ENCODE data around the gene STAT5A.

DNA sequence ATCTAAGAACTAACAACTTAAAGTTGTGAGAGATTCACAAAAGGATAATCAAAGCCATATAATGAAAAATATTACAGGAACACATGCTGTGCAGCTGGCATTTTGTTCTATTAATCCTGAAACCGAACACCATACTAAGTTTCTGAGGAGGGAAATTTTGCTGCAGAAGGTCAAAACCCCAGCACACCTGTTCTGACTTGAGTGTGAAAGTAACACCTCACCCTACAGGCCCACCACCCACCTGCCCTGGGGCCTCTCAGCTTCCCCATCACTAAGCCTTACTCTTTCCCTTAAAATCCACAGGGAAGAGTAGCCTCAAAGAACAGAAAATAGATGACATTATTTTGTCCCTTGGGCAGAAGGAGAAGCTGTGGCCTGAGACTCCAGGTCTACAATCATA, 44.8 kb downstream of the STAT5A start:
- TF ChIP-seq, protein P1, sequence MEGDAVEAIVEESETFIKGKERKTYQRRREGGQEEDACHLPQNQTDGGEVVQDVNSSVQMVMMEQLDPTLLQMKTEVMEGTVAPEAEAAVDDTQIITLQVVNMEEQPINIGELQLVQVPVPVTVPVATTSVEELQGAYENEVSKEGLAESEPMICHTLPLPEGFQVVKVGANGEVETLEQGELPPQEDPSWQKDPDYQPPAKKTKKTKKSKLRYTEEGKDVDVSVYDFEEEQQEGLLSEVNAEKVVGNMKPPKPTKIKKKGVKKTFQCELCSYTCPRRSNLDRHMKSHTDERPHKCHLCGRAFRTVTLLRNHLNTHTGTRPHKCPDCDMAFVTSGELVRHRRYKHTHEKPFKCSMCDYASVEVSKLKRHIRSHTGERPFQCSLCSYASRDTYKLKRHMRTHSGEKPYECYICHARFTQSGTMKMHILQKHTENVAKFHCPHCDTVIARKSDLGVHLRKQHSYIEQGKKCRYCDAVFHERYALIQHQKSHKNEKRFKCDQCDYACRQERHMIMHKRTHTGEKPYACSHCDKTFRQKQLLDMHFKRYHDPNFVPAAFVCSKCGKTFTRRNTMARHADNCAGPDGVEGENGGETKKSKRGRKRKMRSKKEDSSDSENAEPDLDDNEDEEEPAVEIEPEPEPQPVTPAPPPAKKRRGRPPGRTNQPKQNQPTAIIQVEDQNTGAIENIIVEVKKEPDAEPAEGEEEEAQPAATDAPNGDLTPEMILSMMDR (IDR thresholded peaks at IDR 0.05), result no peak
- no peak for TF ChIP-seq POLR2A (IDR thresholded peaks at IDR 0.05)

All from heart left ventricle (tissue), 13 donors.